Right cardiac atrium (tissue), 5 donors: Measurements from ENCODE around the gene ANO2. TPM values are rescaled to one million over a fixed set of nuclear protein-coding genes. Genes with fewer than 3 reads are reported as not detected.
"Not testable (repeated sequence)": the region's sequence is repeated elsewhere in the genome, so short reads cannot be mapped to it uniquely, and the experiment has no call there.

ENCODE experiments used
- ATAC-seq, 2 donors: fragments of 200-7000 bp; cut with Tn5 transposase; one replicate each; pipeline versions ENCODE4 v1.8.0 to v1.9.1; 2020; ENCODE audit warnings: moderate library complexity in 2 of 2, mild to moderate bottlenecking in 1 of 2
- DNase-seq, 3 donors: peaks; one replicate each; pipeline ENCODE4 v3.0.0-alpha.2; 2020
- H3K27ac ChIP-seq: one replicate; pipeline ENCODE4 v1.5.1; 2013; ENCODE audit warnings: mild to moderate bottlenecking, low read length, control low read depth, moderate library complexity
- H3K27me3 ChIP-seq: one replicate; pipeline ENCODE4 v1.6.1; 2013; ENCODE audit not compliant: control insufficient read depth, insufficient read depth
- H3K4me1 ChIP-seq: one replicate; pipeline ENCODE4 v1.6.1; 2013; ENCODE audit warnings: low read length; ENCODE audit not compliant: control insufficient read depth, insufficient read depth
- H3K4me3 ChIP-seq: one replicate; pipeline ENCODE4 v1.5.1; 2013; ENCODE audit warnings: low read length, control low read depth
- H3K9me3 ChIP-seq: one replicate; pipeline ENCODE4 v1.6.1; 2013; ENCODE audit warnings: low read length; ENCODE audit not compliant: control insufficient read depth
- WGBS: extraction: QIAGEN DNeasy Blood & Tissue Kit; methylation state at CpG from one replicate; pipeline ENCODE4 v1.1.7; 2013; 5-methylcytosine and 5-hydroxymethylcytosine counted together
- intact Hi-C, 4 donors: fragments of 100-400 bp; cut with DNase I; formaldehyde crosslinking; loops; one replicate each; pipeline versions ENCODE4 v1.11.0 to v1.14.0; 2022 to 2023
- polyA plus RNA-seq: library from polyadenylated mRNA; stranded (reverse); fragments of 200-250 nt; gene quantifications from one replicate; pipeline ENCODE4 v1.2.3, GENCODE V29; 2013
- total RNA-seq, 4 donors: library from RNA; stranded (reverse); fragmentation: NEBNext Ultra II Directional; extraction: Animal tissue kit (Norgen Biotek cat#: 25700); gene quantifications; one replicate each; pipeline ENCODE4 v1.2.1, GENCODE V29; 2021
- donor health status: healthy with polysubstance abuse.
- donor health status: DM: no; HTN: yes; CAD: no.
- donor health status: DM: no; HTN: no; CAD: no.
- donor health status: DM: no; HTN: yes; CAD: no; lungs with severe emphysema.
- donor health status: DM: yes; HTN: yes; CAD: no.

The ANO2 gene
- total and polyA plus RNA-seq, 5 donors, result 7.0 to 12.5 (median 10.9) TPM

GRCh38 chr12:5692850-5693249 lies 252.2 kb downstream of the ANO2 start:
- intact Hi-C loops, result no loop called here
- Histone ChIP-seq H3K27ac (no peak overlapping the region), H3K4me1 (no peaks in the 10 kb centered on the region), H3K9me3 (no peaks in the 10 kb centered on the region), H3K27me3 (no peaks in the 10 kb centered on the region), H3K4me3 (no peak overlapping the region)
- DNase-seq (no peak), ATAC-seq (no peak)
- WGBS, result 91% methylated on average over 7 of the region's 7 CpGs

GRCh38 chr12:5691943-5692342 lies 253.1 kb downstream of the ANO2 start:
- DNase-seq, result peak in 2 of 3 donors; percentile 40 to 69
- 67% methylated on average over 6 of the region's 6 CpGs for WGBS
- Histone ChIP-seq H3K27me3 (no peaks in the 10 kb centered on the region), H3K9me3 (no peaks in the 10 kb centered on the region), H3K4me3 (no peak overlapping the region), H3K27ac (no peak overlapping the region), H3K4me1 (no peaks in the 10 kb centered on the region)
- peak in 1 of 2 donors; percentile 51 for ATAC-seq
- intact Hi-C loops, result no loop called here

GRCh38 chr12:5690240-5690639 lies 254.8 kb downstream of the ANO2 start:
- H3K4me1 ChIP-seq, result no peaks in the 10 kb centered on the region
- ATAC-seq (no peak), DNase-seq (no peak)
- H3K27ac ChIP-seq, result no peak overlapping the region
- no peaks in the 10 kb centered on the region for H3K27me3 ChIP-seq
- intact Hi-C loops, result no loop called here
- no peak overlapping the region for H3K4me3 ChIP-seq
- no peaks in the 10 kb centered on the region for H3K9me3 ChIP-seq
- 33% methylated on average over 1 of the region's 1 CpG for WGBS

- Histone ChIP-seq H3K9me3 (no peaks in the 10 kb centered on the region), H3K27me3 (no peaks in the 10 kb centered on the region), H3K27ac (no peak overlapping the region), H3K4me3 (no peak overlapping the region), H3K4me1 (no peaks in the 10 kb centered on the region)
- no peak for ATAC-seq
- no peak for DNase-seq
- whole genome bisulfite sequencing, result 65% methylated on average over 1 of the region's 1 CpG
- intact Hi-C loops, result no loop called here
These were observed 255.3 kb downstream of the ANO2 start for GRCh38 chr12:5689773-5690172.

GRCh38 chr12:5688226-5688625 lies 256.8 kb downstream of the ANO2 start:
- no peak overlapping the region for H3K27ac ChIP-seq
- no peaks in the 10 kb centered on the region for H3K4me1 ChIP-seq
- no peak for DNase-seq
- WGBS, result 87% methylated on average over 2 of the region's 2 CpGs
- no peaks in the 10 kb centered on the region for H3K27me3 ChIP-seq
- ATAC-seq, result no peak
- H3K9me3 ChIP-seq, result no peaks in the 10 kb centered on the region
- intact Hi-C loops, result no loop called here
- H3K4me3 ChIP-seq, result no peak overlapping the region

- DNase-seq (no peak), ATAC-seq (no peak)
- no peaks in the 10 kb centered on the region for H3K27me3 ChIP-seq
- no peak overlapping the region for H3K27ac ChIP-seq
- intact Hi-C loops, result no loop called here
- H3K4me3 ChIP-seq, result no peak overlapping the region
- H3K9me3 ChIP-seq, result no peaks in the 10 kb centered on the region
- WGBS, result 58% methylated on average over 3 of the region's 3 CpGs
- H3K4me1 ChIP-seq, result no peaks in the 10 kb centered on the region
These were observed 259.1 kb downstream of the ANO2 start for GRCh38 chr12:5685935-5686334.

- 75% methylated on average over 2 of the region's 2 CpGs for WGBS
- ATAC-seq, result no peak
- Histone ChIP-seq H3K4me1 (no peaks in the 10 kb centered on the region), H3K27me3 (no peaks in the 10 kb centered on the region), H3K27ac (no peak overlapping the region), H3K9me3 (no peaks in the 10 kb centered on the region), H3K4me3 (no peak overlapping the region)
- intact Hi-C loops, result no loop called here
- DNase-seq, result no peak
These were observed 260.1 kb downstream of the ANO2 start for GRCh38 chr12:5684989-5685388.

- no peaks in the 10 kb centered on the region for H3K27me3 ChIP-seq
- H3K27ac ChIP-seq, result no peak overlapping the region
- no peak for DNase-seq
- no peak for ATAC-seq
- H3K4me1 ChIP-seq, result no peaks in the 10 kb centered on the region
- 85% methylated on average over 3 of the region's 3 CpGs for WGBS
- intact Hi-C loops, result no loop called here
- H3K9me3 ChIP-seq, result no peaks in the 10 kb centered on the region
- H3K4me3 ChIP-seq, result no peak overlapping the region
These were observed 262.5 kb downstream of the ANO2 start for GRCh38 chr12:5682581-5682980.

GRCh38 chr12:5678176-5678575 lies 266.9 kb downstream of the ANO2 start:
- Histone ChIP-seq H3K27me3 (no peaks in the 10 kb centered on the region), H3K27ac (no peak overlapping the region), H3K4me3 (no peak overlapping the region), H3K4me1 (no peaks in the 10 kb centered on the region), H3K9me3 (no peaks in the 10 kb centered on the region)
- DNase-seq (no peak), ATAC-seq (no peak)
- intact Hi-C loops, result no loop called here
- WGBS, result 91% methylated on average over 5 of the region's 5 CpGs

- intact Hi-C loops, H3K9me3 ChIP-seq, DNase-seq, H3K27ac ChIP-seq, H3K4me1 ChIP-seq, H3K27me3 ChIP-seq, H3K4me3 ChIP-seq, ATAC-seq: not testable (repeated sequence)
- WGBS, result 96% methylated on average over 1 of the region's 1 CpG
These were observed 275.4 kb downstream of the ANO2 start for GRCh38 chr12:5669624-5670023.

- intact Hi-C loops, result no loop called here
- DNase-seq, result no peak
These were observed 279.4 kb downstream of the ANO2 start for GRCh38 chr12:5665615-5666014.

GRCh38 chr12:5661811-5662210 lies 283.2 kb downstream of the ANO2 start:
- intact Hi-C loops, result no loop called here
- peak in 2 of 3 donors; percentile 60 to 61 for DNase-seq
- Histone ChIP-seq H3K27me3 (no peaks in the 10 kb centered on the region), H3K9me3 (no peaks in the 10 kb centered on the region), H3K4me3 (no peak overlapping the region), H3K4me1 (no peaks in the 10 kb centered on the region), H3K27ac (no peak overlapping the region)
- 81% methylated on average over 8 of the region's 8 CpGs for WGBS
- ATAC-seq, result no peak

More at GRCh38 chr12:5665615-5666014, 279.4 kb downstream of the ANO2 start:
- Histone ChIP-seq H3K4me3 (no peak overlapping the region), H3K27me3 (no peaks in the 10 kb centered on the region), H3K4me1 (no peaks in the 10 kb centered on the region), H3K27ac (no peak overlapping the region), H3K9me3 (no peaks in the 10 kb centered on the region)
- WGBS, result 79% methylated on average over 4 of the region's 4 CpGs
- no peak for ATAC-seq
